ENCODE results near the gene ERAP2.

The ERAP2 gene

GRCh38 chr5:96963267-96963666 lies 87.0 kb downstream of the ERAP2 start:
- no peak overlapping the region for H3K27ac ChIP-seq
- H3K9me3 ChIP-seq (ENCODE audit: severe bottlenecking) = peaks cover 2% of the 10 kb centered on the region
- no peaks in the 10 kb centered on the region for H3K27me3 ChIP-seq (ENCODE audit: insufficient read depth, low read depth, severe bottlenecking)
- peak; percentile 23 for DNase-seq
- no peak for TF ChIP-seq CTCF (IDR thresholded peaks at IDR 0.05; ENCODE audit: low read depth, low read length)
- no peaks in the 10 kb centered on the region for H3K36me3 ChIP-seq
- no peak overlapping the region for H3K4me3 ChIP-seq (ENCODE audit: low read depth, low read length)

GRCh38 chr5:96966801-96967200 lies 90.5 kb downstream of the ERAP2 start:
- Histone ChIP-seq H3K27ac (no peak overlapping the region), H3K4me3 (ENCODE audit: low read depth, low read length) (no peak overlapping the region), H3K36me3 (no peaks in the 10 kb centered on the region), H3K9me3 (ENCODE audit: severe bottlenecking) (no peaks in the 10 kb centered on the region), H3K27me3 (ENCODE audit: insufficient read depth, low read depth, severe bottlenecking) (no peaks in the 10 kb centered on the region)
- TF ChIP-seq CTCF (IDR thresholded peaks at IDR 0.05; ENCODE audit: low read depth, low read length) = no peak
- DNase-seq = no peak

GRCh38 chr5:96967400-96967799 lies 91.1 kb downstream of the ERAP2 start:
- no peaks in the 10 kb centered on the region for H3K36me3 ChIP-seq

GRCh38 chr5:96968074-96968473 lies 91.8 kb downstream of the ERAP2 start:
- H3K27me3 ChIP-seq (ENCODE audit: insufficient read depth, low read depth, severe bottlenecking) = no peaks in the 10 kb centered on the region
- H3K4me3 ChIP-seq (ENCODE audit: low read depth, low read length) = no peak overlapping the region
- H3K9me3 ChIP-seq (ENCODE audit: severe bottlenecking) = no peaks in the 10 kb centered on the region
- no peak overlapping the region for H3K27ac ChIP-seq
- TF ChIP-seq CTCF (IDR thresholded peaks at IDR 0.05; ENCODE audit: low read depth, low read length) = no peak
- no peaks in the 10 kb centered on the region for H3K36me3 ChIP-seq
- no peak for DNase-seq

More at GRCh38 chr5:96967400-96967799, 91.1 kb downstream of the ERAP2 start:
- Histone ChIP-seq H3K4me3 (ENCODE audit: low read depth, low read length) (no peak overlapping the region), H3K9me3 (ENCODE audit: severe bottlenecking) (no peaks in the 10 kb centered on the region), H3K27me3 (ENCODE audit: insufficient read depth, low read depth, severe bottlenecking) (no peaks in the 10 kb centered on the region), H3K27ac (no peak overlapping the region)
- no peak for TF ChIP-seq CTCF (IDR thresholded peaks at IDR 0.05; ENCODE audit: low read depth, low read length)
- DNase-seq = no peak

- Histone ChIP-seq H3K9me3 (ENCODE audit: severe bottlenecking) (no peaks in the 10 kb centered on the region), H3K4me3 (ENCODE audit: low read depth, low read length) (no peak overlapping the region), H3K27me3 (ENCODE audit: insufficient read depth, low read depth, severe bottlenecking) (no peaks in the 10 kb centered on the region), H3K36me3 (no peaks in the 10 kb centered on the region), H3K27ac (no peak overlapping the region)
- no peak for TF ChIP-seq CTCF (IDR thresholded peaks at IDR 0.05; ENCODE audit: low read depth, low read length)
- peak; percentile 18 for DNase-seq
Observed at GRCh38 chr5:96968614-96969013, 92.3 kb downstream of the ERAP2 start.
